GM12872 (cell line): Measurements from ENCODE around the gene TRPM3.

ENCODE experiments used
- CTCF ChIP-seq: IDR thresholded peaks from 3 replicates; pipeline ENCODE4 v1.5.1; 2011; ENCODE audit warnings: low read depth, mild to moderate bottlenecking, low read length, moderate library complexity; ENCODE audit not compliant: insufficient read depth

TRPM3 gene

GRCh38 chr9:70823284-70823683 lies 298.1 kb downstream of the TRPM3 start:
- TF ChIP-seq CTCF: no peak

- no peak for TF ChIP-seq CTCF
Observed at GRCh38 chr9:70817311-70817710, 304.1 kb downstream of the TRPM3 start.

- no peak for TF ChIP-seq CTCF
Observed at GRCh38 chr9:70816891-70817290, 304.5 kb downstream of the TRPM3 start.

- no peak for TF ChIP-seq CTCF
Observed at GRCh38 chr9:70816316-70816715, 305.1 kb downstream of the TRPM3 start.

GRCh38 chr9:70814597-70814996 lies 306.8 kb downstream of the TRPM3 start:
- TF ChIP-seq CTCF: no peak

GRCh38 chr9:70813141-70813540 lies 308.3 kb downstream of the TRPM3 start:
- no peak for TF ChIP-seq CTCF

GRCh38 chr9:70811638-70812037 lies 309.8 kb downstream of the TRPM3 start:
- no peak for TF ChIP-seq CTCF

- TF ChIP-seq CTCF: no peak
Observed at GRCh38 chr9:70806875-70807274, 314.5 kb downstream of the TRPM3 start.
